K562 (cell line): ENCODE data around the gene DGKB. TPM values are rescaled to one million over a fixed set of nuclear protein-coding genes. Genes with fewer than 3 reads are reported as not detected.

Experiments
- ATAC-seq: fragments of 200-7000 bp; cut with Tn5 transposase; 3 replicates; pipeline ENCODE4 v1.9.1; 2020; ENCODE audit warnings: moderate library complexity
- BruUV-seq: library from RNA; stranded (reverse); fragments of 400-500 nt; replicated peaks from 2 replicates; lab custom pipeline; 2021; lab: Mats Ljungman, UMichigan
- CTCF ChIA-PET: fragments of 300-600 bp; formaldehyde crosslinking; extraction: SDS; loops from one replicate; lab custom pipeline; 2021; ENCODE audit warnings: low intra/inter-chr PET ratio; lab: Yijun Ruan, JAX
- POLR2A ChIA-PET: fragments of 300-600, 350-650 bp; sonication (Branson Sonifier 250); formaldehyde crosslinking; extraction: SDS; loops from one replicate; lab custom pipeline; 2021; ENCODE audit warnings: antibody characterized with exemption, inconsistent platforms; lab: Yijun Ruan, JAX
- DNase-seq, 4 experiments: peaks; one replicate each; pipeline versions ENCODE4 v3.0.0 to v3.0.0-alpha.2; 2011 to 2018; ENCODE audit warnings: low spot score in 3 of 4, mixed read lengths in 3 of 4; ENCODE audit errors: extremely low read depth in 1 of 4
- FAIRE-seq: peaks from 2 replicates; lab custom pipeline; 2011; peaks lifted over from hg19 to GRCh38; lab: Jason Lieb, UNC
- H2AFZ ChIP-seq: 2 replicates; pipeline ENCODE4 v1.6.0; 2011; ENCODE audit warnings: low read depth, low read length, control low read depth, inconsistent platforms
- H3K27ac ChIP-seq: fragments of 200-600 bp; 3 replicates; pipeline ENCODE4 v1.8.0; 2011; ENCODE audit warnings: low read depth, mild to moderate bottlenecking, control low read depth, inconsistent platforms, low read length, moderate library complexity, mixed read lengths; ENCODE audit errors: extremely low read depth
- H3K27me3 ChIP-seq, 2 experiments: fragments of 300-600 bp in 1 of 2; 2 replicates in 1 of 2; 3 replicates in 1 of 2; pipeline versions ENCODE4 v1.6.0 to v1.8.0; 2011; ENCODE audit warnings: inconsistent platforms in 2 of 2, low read length in 2 of 2, mild to moderate bottlenecking in 1 of 2, mixed read lengths in 1 of 2, moderate library complexity in 1 of 2; ENCODE audit not compliant: control insufficient read depth in 2 of 2, insufficient read depth in 2 of 2
- H3K36me3 ChIP-seq: fragments of 300-600 bp; 3 replicates; pipeline ENCODE4 v1.8.0; 2011; ENCODE audit warnings: mild to moderate bottlenecking, low read length, inconsistent platforms; ENCODE audit not compliant: control insufficient read depth, insufficient read depth
- H3K4me1 ChIP-seq, 2 experiments: fragments of 200-600 bp in 1 of 2; replicated peaks in 1 of 2; 2 replicates in 1 of 2; 3 replicates in 1 of 2; pipeline versions ENCODE4 v1.5.1 to v1.8.0; 2011; ENCODE audit warnings: inconsistent platforms in 2 of 2, low read length in 2 of 2, mild to moderate bottlenecking in 1 of 2, mixed read lengths in 1 of 2, moderate library complexity in 1 of 2; ENCODE audit not compliant: control insufficient read depth in 2 of 2, insufficient read depth in 2 of 2
- H3K4me2 ChIP-seq: 2 replicates; pipeline ENCODE4 v1.6.1; 2011; ENCODE audit warnings: low read length, control low read depth, inconsistent platforms, mixed read lengths; ENCODE audit not compliant: insufficient read depth
- H3K4me3 ChIP-seq: fragments of 200-600 bp; sonication (generic), shearing (Covaris generic); 2 replicates; pipeline ENCODE4 v1.5.1; 2016; ENCODE audit warnings: control low read depth, inconsistent platforms
- H3K79me2 ChIP-seq: fragments of 200-600 bp; 3 replicates; pipeline ENCODE4 v1.8.0; 2011; ENCODE audit warnings: low read length, inconsistent platforms; ENCODE audit not compliant: control insufficient read depth, insufficient read depth
- H3K9ac ChIP-seq, 2 experiments: 2 replicates each; pipeline versions ENCODE4 v1.6.0 to v1.6.1; 2011; ENCODE audit warnings: low read depth in 2 of 2, low read length in 2 of 2, control low read depth in 1 of 2, inconsistent platforms in 1 of 2, mild to moderate bottlenecking in 1 of 2, mixed read lengths in 1 of 2; ENCODE audit not compliant: insufficient read depth in 1 of 2
- H3K9me1 ChIP-seq: one replicate; pipeline ENCODE4 v1.6.0; 2011; ENCODE audit warnings: inconsistent platforms, mild to moderate bottlenecking, low read length, moderate library complexity; ENCODE audit not compliant: control insufficient read depth, insufficient read depth
- H3K9me3 ChIP-seq: replicated peaks from 2 replicates; pipeline ENCODE4 v1.5.1; 2011; ENCODE audit warnings: low read depth, low read length, inconsistent platforms; ENCODE audit not compliant: control insufficient read depth, insufficient read depth
- H4K20me1 ChIP-seq: replicated peaks from 2 replicates; pipeline ENCODE4 v1.6.1; 2011; ENCODE audit warnings: low read length, inconsistent platforms, mixed read lengths; ENCODE audit not compliant: control insufficient read depth, insufficient read depth
- ARID1B ChIP-seq: fragments of 450-650 bp; IDR thresholded peaks from 2 replicates; pipeline ENCODE4 v1.6.1; 2016; ENCODE audit warnings: antibody characterized with exemption, mild to moderate bottlenecking, inconsistent platforms
- BACH1 ChIP-seq: fragments of 200-800 bp; sonication (Bioruptor generic); IDR thresholded peaks from 2 replicates; pipeline ENCODE4 v1.6.1; 2016; ENCODE audit warnings: missing genetic modification characterization, missing compliant biosample characterization
- BMI1 ChIP-seq: fragments of 150-350 bp; IDR thresholded peaks from 2 replicates; pipeline ENCODE4 v1.6.1; 2014; ENCODE audit warnings: low read length
- ESRRA ChIP-seq: fragments of 450-650 bp; IDR thresholded peaks from 2 replicates; pipeline ENCODE4 v1.6.1; 2014; ENCODE audit warnings: low read depth, mild to moderate bottlenecking, moderate library complexity, borderline replicate concordance
- HCFC1 ChIP-seq: IDR thresholded peaks from 2 replicates; pipeline ENCODE4 v1.6.1; 2012; ENCODE audit warnings: low read depth, low read length, improper control_type of control experiment
- HDAC1 ChIP-seq, 2 experiments: fragments of 450-650 bp; IDR thresholded peaks; 2 replicates each; pipeline ENCODE4 v1.6.1; 2016 to 2017; ENCODE audit warnings: inconsistent platforms in 1 of 2, mild to moderate bottlenecking in 1 of 2, moderate library complexity in 1 of 2
- MYC ChIP-seq, 2 experiments: fragments of 250-450 bp in 1 of 2; sonication (Bioruptor Pico) in 1 of 2; IDR thresholded peaks; 2 replicates each; pipeline versions ENCODE4 v1.5.1 to v1.6.1; 2012 to 2021; ENCODE audit warnings: low read depth in 2 of 2, borderline replicate concordance in 1 of 2, improper control_type of control experiment in 1 of 2, low read length in 1 of 2, mild to moderate bottlenecking in 1 of 2, moderate library complexity in 1 of 2
- SAFB2 ChIP-seq: fragments of 200-400 bp; formaldehyde crosslinking; IDR thresholded peaks from 2 replicates; pipeline ENCODE4 v1.6.1; 2018; ENCODE audit warnings: borderline replicate concordance, low read length, low read depth, moderate library complexity; ENCODE audit not compliant: severe bottlenecking
- SNRNP70 ChIP-seq: fragments of 200-400 bp; formaldehyde crosslinking; optimal IDR thresholded peaks from 2 replicates; pipeline ENCODE3; 2017; ENCODE audit warnings: low read depth, low read length
- SREBF2 ChIP-seq: sonication (generic); formaldehyde crosslinking; IDR thresholded peaks from 2 replicates; pipeline ENCODE4 v1.4.0; 2020; ENCODE audit warnings: mild to moderate bottlenecking, missing genetic modification reagents
- TAF15 ChIP-seq: fragments of 200-400 bp; formaldehyde crosslinking; IDR thresholded peaks from 2 replicates; pipeline ENCODE4 v1.6.1; 2017; ENCODE audit warnings: mild to moderate bottlenecking, low read depth, low read length, moderate library complexity
- THRA ChIP-seq: fragments of 450-650 bp; IDR thresholded peaks from 2 replicates; pipeline ENCODE4 v1.6.1; 2017; ENCODE audit warnings: mild to moderate bottlenecking, moderate library complexity
- ZNF140 ChIP-seq: fragments of 250-450 bp; sonication (Bioruptor Pico); IDR thresholded peaks from 2 replicates; pipeline ENCODE4 v1.8.0; 2021; ENCODE audit warnings: moderate library complexity, mild to moderate bottlenecking, inconsistent platforms
- WGBS: fragments of 100-300 bp; shearing (Covaris generic); methylation state at CpG from one replicate; pipeline ENCODE4 v1.1.6; 2016; ENCODE audit warnings: low coverage, mixed read lengths; ENCODE audit not compliant: insufficient coverage; ENCODE audit errors: missing lambda C conversion rate; 5-methylcytosine and 5-hydroxymethylcytosine counted together
- in situ Hi-C: fragments of 300-500 bp; cut with MboI; formaldehyde crosslinking; loops from 4 replicates; pipeline ENCODE4 v1.15.0; 2018; ENCODE audit warnings: inconsistent platforms, mixed read lengths
- intact Hi-C: fragments of 100-400 bp; cut with micrococcal nuclease; formaldehyde crosslinking; loops from 2 replicates; pipeline ENCODE4 v1.14.2; 2022
- polyA plus RNA-seq, 8 experiments: library from polyadenylated mRNA; depleted of rRNA in 4 of 8; stranded (reverse) in 5 of 8; unstranded in 3 of 8; fragments of >200 nt; fragmentation: Nextera tagmentation in 2 of 8; fragmentation: Illumina TruSeq in 1 of 8; extraction: Ambion mirVana in 2 of 8; extraction: Trizol in 1 of 8; gene quantifications; 2 replicates each; pipeline versions ENCODE4 v1.2.1 to v1.2.3, GENCODE V29; 2011 to 2014; ENCODE audit warnings: inconsistent platforms in 1 of 8, missing spikeins in 1 of 8
- total RNA-seq, 7 experiments: library from RNA; depleted of rRNA in 6 of 7; stranded (reverse); fragments of >200 nt in 6 of 7; fragmentation: Illumina TruSeq in 2 of 7; extraction: Trizol in 2 of 7; gene quantifications; 2 replicates each; pipeline versions ENCODE4 v1.2.1 to v1.2.3, GENCODE V29; 2011 to 2021; ENCODE audit warnings: low replicate concordance in 1 of 7

Gene DGKB
- total and polyA plus RNA-seq, 9 of the 15 experiments (the other 6 are each of a cell fraction or from before 2014, with no cell fraction given): 0.01 TPM; not detected in 8

DNA sequence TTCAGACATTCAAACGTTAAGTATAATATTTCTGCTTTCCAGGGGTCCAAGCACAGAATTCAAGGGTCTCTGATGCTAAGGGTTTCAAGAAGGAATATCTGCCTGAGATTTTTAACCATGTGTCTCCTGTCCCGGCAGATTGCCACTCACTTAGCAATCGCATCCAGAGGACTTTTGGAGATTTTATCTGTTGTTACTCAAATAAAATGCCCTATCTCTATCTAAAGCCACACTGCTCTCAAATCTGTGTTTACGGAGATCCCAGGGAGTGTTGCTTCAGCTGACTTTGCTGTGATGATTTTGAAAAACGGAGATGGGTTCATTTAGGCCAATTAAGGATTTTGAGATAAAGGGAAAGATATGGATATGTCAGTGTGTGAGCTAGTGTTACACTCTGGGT lies 359.9 kb downstream of the DGKB start:
- Histone ChIP-seq H3K4me2 (no peak overlapping the region), H3K9ac (no peak overlapping the region), H3K4me3 (no peak overlapping the region), H3K36me3 (no peaks in the 10 kb centered on the region), H3K9me1 (no peaks in the 10 kb centered on the region), H2AFZ (no peak overlapping the region), H4K20me1 (no peaks in the 10 kb centered on the region), H3K27me3 (no peaks in the 10 kb centered on the region), H3K27ac (no peak overlapping the region), H3K9me3 (no peaks in the 10 kb centered on the region), H3K4me1 (no peaks in the 10 kb centered on the region), H3K79me2 (no peaks in the 10 kb centered on the region)
- POLR2A ChIA-PET: no interaction called here
- BruUV-seq: no TSS peak
- CTCF ChIA-PET: no interaction called here
- ATAC-seq: no peak
- TF ChIP-seq BMI1 (no peak), ARID1B (no peak), SNRNP70 (no peak), SAFB2 (no peak), BACH1 (tag) (no peak), THRA (no peak), ZNF140 (CRISPR knock-in tag) (no peak), MYC (IDR thresholded peaks at IDR 0.05; ENCODE audit: low read depth, low read length) (no peak), MYC (CRISPR knock-in tag; IDR thresholded peaks at IDR 0.05; ENCODE audit: borderline replicate concordance, low read depth) (no peak), TAF15 (no peak), SREBF2 (CRISPR knock-in tag) (no peak), HDAC1 (IDR thresholded peaks at IDR 0.05) (no peak), ESRRA (no peak), HCFC1 (no peak)
- intact Hi-C loops (no loop called here), in situ Hi-C loops (no loop called here)
- no peak for DNase-seq
- no peak for FAIRE-seq
- WGBS: 2% methylated on average over 5 of the region's 5 CpGs
